Esophagus (tissue), 2 donors: ENCODE measurements around the gene MYLIP. TPM values are rescaled to one million over a fixed set of nuclear protein-coding genes. Genes with fewer than 3 reads are reported as not detected.
"Not testable (repeated sequence)": the region's sequence is repeated elsewhere in the genome, so short reads cannot be mapped to it uniquely, and the experiment has no call there.

Source experiments
- H3K27ac ChIP-seq, 2 donors: one replicate each; pipeline ENCODE4 v1.5.1; 2013; ENCODE audit warnings: low read depth in 2 of 2, mild to moderate bottlenecking in 2 of 2, inconsistent platforms in 1 of 2, low read length in 1 of 2, moderate library complexity in 1 of 2
- H3K27me3 ChIP-seq, 2 donors: one replicate each; pipeline ENCODE4 v1.6.1; 2013; ENCODE audit warnings: low read length in 2 of 2, control low read depth in 1 of 2, mild to moderate bottlenecking in 1 of 2; ENCODE audit not compliant: insufficient read depth in 2 of 2, control insufficient read depth in 1 of 2
- H3K36me3 ChIP-seq, 2 donors: one replicate each; pipeline ENCODE4 v1.6.1; 2013; ENCODE audit warnings: low read length in 1 of 2; ENCODE audit not compliant: control insufficient read depth in 2 of 2, insufficient read depth in 2 of 2
- H3K4me1 ChIP-seq, 2 donors: one replicate each; pipeline ENCODE4 v1.6.1; 2013; ENCODE audit warnings: low read length in 1 of 2; ENCODE audit not compliant: control insufficient read depth in 2 of 2, insufficient read depth in 2 of 2
- H3K4me3 ChIP-seq, 2 donors: one replicate each; pipeline ENCODE4 v1.5.1; 2013; ENCODE audit warnings: low read length in 2 of 2, mild to moderate bottlenecking in 2 of 2, low read depth in 1 of 2, moderate library complexity in 1 of 2
- H3K9me3 ChIP-seq, 2 donors: one replicate each; pipeline ENCODE4 v1.6.1; 2013; ENCODE audit warnings: mild to moderate bottlenecking in 2 of 2, low read depth in 1 of 2, low read length in 1 of 2, moderate library complexity in 1 of 2; ENCODE audit not compliant: control insufficient read depth in 2 of 2, insufficient read depth in 1 of 2
- WGBS, 2 donors: extraction: QIAGEN DNeasy Blood & Tissue Kit; methylation state at CpG; one replicate each; pipeline ENCODE4 v1.1.7; 2013; 5-methylcytosine and 5-hydroxymethylcytosine counted together
- polyA plus RNA-seq, 2 donors: library from polyadenylated mRNA; stranded (reverse); fragments of 200-250 nt; gene quantifications; one replicate each; pipeline ENCODE4 v1.2.3, GENCODE V29; 2013
- donor health status: healthy with polysubstance abuse.
- donor health status: Bipolar disorder and iron deficiency.

Gene MYLIP
- polyA plus RNA-seq, 2 donors = 7.2 to 11.6 TPM

- H3K27ac ChIP-seq, H3K4me3 ChIP-seq, H3K9me3 ChIP-seq, H3K36me3 ChIP-seq, H3K4me1 ChIP-seq, H3K27me3 ChIP-seq: not testable (repeated sequence)
- WGBS, 2 donors = 88 to 96% methylated on average over 1 of the region's 1 CpG
Measured at GRCh38 chr6:16176600-16176999, 47.7 kb downstream of the MYLIP start.

GRCh38 chr6:16177881-16178280 lies 49.0 kb downstream of the MYLIP start:
- H3K27ac ChIP-seq = no peak overlapping the region
- 95% methylated on average over 5 of the region's 5 CpGs for WGBS, 2 donors
- no peaks in the 10 kb centered on the region for H3K27me3 ChIP-seq
- H3K9me3 ChIP-seq = peaks cover 0 to 2% of the 10 kb centered on the region in 2 donors
- H3K36me3 ChIP-seq = no peaks in the 10 kb centered on the region
- no peak overlapping the region for H3K4me3 ChIP-seq
- H3K4me1 ChIP-seq = peaks cover 0 to 5% of the 10 kb centered on the region in 2 donors

- Histone ChIP-seq H3K4me1 (peaks cover 0 to 5% of the 10 kb centered on the region in 2 donors), H3K9me3 (peaks cover 0 to 2% of the 10 kb centered on the region in 2 donors), H3K36me3 (no peaks in the 10 kb centered on the region), H3K27me3 (no peaks in the 10 kb centered on the region), H3K27ac (no peak overlapping the region), H3K4me3 (no peak overlapping the region)
- 86 to 93% methylated on average over 7 of the region's 7 CpGs for WGBS, 2 donors
Measured at GRCh38 chr6:16178351-16178750, 49.5 kb downstream of the MYLIP start.

- WGBS, 2 donors = 88 to 94% methylated on average over 2 of the region's 2 CpGs
- H3K27ac ChIP-seq = no peak overlapping the region
Measured at GRCh38 chr6:16179063-16179462, 50.2 kb downstream of the MYLIP start.

GRCh38 chr6:16179970-16180431 lies 51.1 kb downstream of the MYLIP start:
- Histone ChIP-seq H3K36me3 (no peaks in the 10 kb centered on the region), H3K4me3 (no peak overlapping the region), H3K27me3 (no peaks in the 10 kb centered on the region), H3K4me1 (peaks cover 0 to 5% of the 10 kb centered on the region in 2 donors), H3K9me3 (peaks cover 0 to 2% of the 10 kb centered on the region in 2 donors), H3K27ac (no peak overlapping the region)
- WGBS, 2 donors = 75 to 77% methylated on average over 16 of the region's 16 CpGs

More at GRCh38 chr6:16179063-16179462, 50.2 kb downstream of the MYLIP start:
- peaks cover 0 to 2% of the 10 kb centered on the region in 2 donors for H3K9me3 ChIP-seq
- H3K36me3 ChIP-seq = no peaks in the 10 kb centered on the region
- no peaks in the 10 kb centered on the region for H3K27me3 ChIP-seq
- H3K4me3 ChIP-seq = no peak overlapping the region
- H3K4me1 ChIP-seq = peaks cover 0 to 5% of the 10 kb centered on the region in 2 donors

GRCh38 chr6:16180696-16181438 lies 52.0 kb downstream of the MYLIP start:
- Histone ChIP-seq H3K27ac (no peak overlapping the region), H3K27me3 (no peaks in the 10 kb centered on the region), H3K4me1 (peaks cover 0 to 5% of the 10 kb centered on the region in 2 donors), H3K9me3 (peaks cover 0 to 2% of the 10 kb centered on the region in 2 donors), H3K4me3 (no peak overlapping the region), H3K36me3 (no peaks in the 10 kb centered on the region)
- WGBS, 2 donors = 83 to 86% methylated on average over 42 to 45 of the region's 45 CpGs

- Histone ChIP-seq H3K4me3 (no peak overlapping the region), H3K27me3 (no peaks in the 10 kb centered on the region), H3K9me3 (peaks cover 0 to 2% of the 10 kb centered on the region in 2 donors), H3K27ac (no peak overlapping the region), H3K4me1 (peaks cover 0 to 5% of the 10 kb centered on the region in 2 donors), H3K36me3 (no peaks in the 10 kb centered on the region)
- WGBS, 2 donors = 68 to 75% methylated on average over 14 of the region's 14 CpGs
Measured at GRCh38 chr6:16181439-16182297, 52.8 kb downstream of the MYLIP start.

- 23% methylated on average over 4 of the region's 4 CpGs for WGBS, 2 donors
- H3K36me3 ChIP-seq = no peaks in the 10 kb centered on the region
- no peak overlapping the region for H3K4me3 ChIP-seq
- peaks cover 0 to 5% of the 10 kb centered on the region in 2 donors for H3K4me1 ChIP-seq
- no peaks in the 10 kb centered on the region for H3K27me3 ChIP-seq
- H3K27ac ChIP-seq = no peak overlapping the region
- peaks cover 0 to 2% of the 10 kb centered on the region in 2 donors for H3K9me3 ChIP-seq
Measured at GRCh38 chr6:16183187-16183664, 54.3 kb downstream of the MYLIP start.

- H3K27me3 ChIP-seq = no peaks in the 10 kb centered on the region
- no peak overlapping the region for H3K4me3 ChIP-seq
- H3K36me3 ChIP-seq = no peaks in the 10 kb centered on the region
- H3K9me3 ChIP-seq = peaks cover 0 to 2% of the 10 kb centered on the region in 2 donors
- no peak overlapping the region for H3K27ac ChIP-seq
- WGBS, 2 donors = 42 to 46% methylated on average over 3 of the region's 3 CpGs
- peaks cover 0 to 5% of the 10 kb centered on the region in 2 donors for H3K4me1 ChIP-seq
Measured at GRCh38 chr6:16184129-16184528, 55.2 kb downstream of the MYLIP start.
